Keratinocyte (primary cell): ENCODE measurements around the gene POLR2B.

Experiments used
- EZH2 ChIP-seq: IDR thresholded peaks from one replicate; pipeline ENCODE4 v1.6.1; 2012; ENCODE audit warnings: inconsistent platforms, mild to moderate bottlenecking, low read length, moderate library complexity
- TF ChIP-seq, protein P1 (sequence below), 3 experiments: IDR thresholded peaks in 1 of 3; conservative IDR thresholded peaks in 1 of 3; optimal IDR thresholded peaks in 1 of 3; 2 replicates in 2 of 3; 3 replicates in 1 of 3; pipeline versions ENCODE3 to v1.5.1; 2011; ENCODE audit warnings: low read length in 3 of 3, mild to moderate bottlenecking in 3 of 3, moderate library complexity in 2 of 3, control low read depth in 1 of 3, inconsistent platforms in 1 of 3; ENCODE audit not compliant: insufficient read depth in 2 of 3; ENCODE audit errors: extremely low read depth in 1 of 3

DNA sequence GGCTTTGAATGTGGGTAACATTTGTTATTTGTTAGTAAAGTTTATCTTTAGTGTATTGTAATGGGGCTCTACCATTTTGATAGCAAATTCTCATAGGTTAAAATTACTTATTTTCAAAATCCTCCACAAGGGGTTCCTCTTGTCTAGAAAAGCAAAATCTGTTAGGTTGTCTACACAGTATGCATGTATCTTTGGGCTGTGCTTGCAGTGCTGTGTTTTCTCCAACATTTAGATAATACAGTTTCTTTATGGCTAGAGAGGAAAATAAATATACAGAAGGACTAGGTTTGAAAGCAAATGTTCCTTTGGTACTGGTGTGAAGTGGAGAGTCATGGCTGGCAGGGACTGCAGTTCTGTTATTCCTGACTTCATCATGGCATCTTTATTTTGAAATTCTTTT is 40.3 kb downstream of the POLR2B start:
- TF ChIP-seq, protein P1, sequence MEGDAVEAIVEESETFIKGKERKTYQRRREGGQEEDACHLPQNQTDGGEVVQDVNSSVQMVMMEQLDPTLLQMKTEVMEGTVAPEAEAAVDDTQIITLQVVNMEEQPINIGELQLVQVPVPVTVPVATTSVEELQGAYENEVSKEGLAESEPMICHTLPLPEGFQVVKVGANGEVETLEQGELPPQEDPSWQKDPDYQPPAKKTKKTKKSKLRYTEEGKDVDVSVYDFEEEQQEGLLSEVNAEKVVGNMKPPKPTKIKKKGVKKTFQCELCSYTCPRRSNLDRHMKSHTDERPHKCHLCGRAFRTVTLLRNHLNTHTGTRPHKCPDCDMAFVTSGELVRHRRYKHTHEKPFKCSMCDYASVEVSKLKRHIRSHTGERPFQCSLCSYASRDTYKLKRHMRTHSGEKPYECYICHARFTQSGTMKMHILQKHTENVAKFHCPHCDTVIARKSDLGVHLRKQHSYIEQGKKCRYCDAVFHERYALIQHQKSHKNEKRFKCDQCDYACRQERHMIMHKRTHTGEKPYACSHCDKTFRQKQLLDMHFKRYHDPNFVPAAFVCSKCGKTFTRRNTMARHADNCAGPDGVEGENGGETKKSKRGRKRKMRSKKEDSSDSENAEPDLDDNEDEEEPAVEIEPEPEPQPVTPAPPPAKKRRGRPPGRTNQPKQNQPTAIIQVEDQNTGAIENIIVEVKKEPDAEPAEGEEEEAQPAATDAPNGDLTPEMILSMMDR (optimal IDR thresholded peaks at IDR 0.05 in 1 of 3, IDR thresholded peaks at IDR 0.05 in 1 of 3, conservative IDR thresholded peaks at IDR 0.05 in 1 of 3; ENCODE audit: extremely low read depth in 1 of 3, insufficient read depth in 2 of 3, low read length in 3 of 3) = no peak
- no peak for TF ChIP-seq EZH2
